ENCODE results near the gene CFAP65. TPM values are rescaled to one million over a fixed set of nuclear protein-coding genes. Genes with fewer than 3 reads are reported as not detected.

Gene CFAP65
- polyA plus RNA-seq, 1 donor (not counting 4 experiments of a cell fraction or from before 2014, with no cell fraction given): not detected

DNA sequence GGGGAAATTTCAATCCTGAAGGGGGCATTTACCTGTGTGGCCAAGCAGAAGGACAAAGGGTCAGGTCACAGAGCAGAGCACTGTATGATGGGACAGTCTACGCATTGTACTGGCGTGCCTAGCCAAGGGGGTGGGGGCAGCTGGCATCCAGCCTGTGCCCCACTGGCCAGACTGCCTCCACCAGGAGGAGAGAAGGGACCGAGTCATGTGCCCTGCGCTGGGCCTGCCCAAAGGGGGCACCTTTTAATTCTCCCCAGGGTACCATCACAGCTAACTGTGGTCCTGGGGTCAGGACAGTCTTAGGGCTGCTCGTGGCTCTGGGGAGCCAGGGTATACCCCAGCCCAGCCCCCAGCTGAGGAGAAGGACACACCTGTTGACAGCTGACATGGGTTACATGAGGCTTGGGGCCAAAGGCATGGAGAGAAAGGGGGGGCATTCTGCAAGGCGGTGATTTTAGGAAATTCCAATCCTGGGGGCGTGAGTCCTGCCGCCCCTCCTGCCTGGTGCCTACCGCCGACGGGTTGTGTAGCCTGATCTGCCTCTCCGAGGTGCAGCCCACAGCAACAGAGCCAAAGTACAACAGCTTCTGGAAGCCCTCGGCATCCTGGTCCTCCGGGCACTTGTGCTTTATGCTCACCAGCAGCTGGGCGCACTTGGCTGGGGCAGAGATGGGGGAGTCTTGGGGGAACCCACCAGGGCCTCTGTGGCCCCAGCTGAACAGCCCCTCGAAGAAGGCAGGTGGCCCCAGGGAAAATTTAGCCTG, 11.0 kb downstream of the CFAP65 start:
- H3K27me3 ChIP-seq (ENCODE audit: control insufficient read depth, extremely low read depth, insufficient read depth, low read length): peaks cover 15% of the 10 kb centered on the region

DNA sequence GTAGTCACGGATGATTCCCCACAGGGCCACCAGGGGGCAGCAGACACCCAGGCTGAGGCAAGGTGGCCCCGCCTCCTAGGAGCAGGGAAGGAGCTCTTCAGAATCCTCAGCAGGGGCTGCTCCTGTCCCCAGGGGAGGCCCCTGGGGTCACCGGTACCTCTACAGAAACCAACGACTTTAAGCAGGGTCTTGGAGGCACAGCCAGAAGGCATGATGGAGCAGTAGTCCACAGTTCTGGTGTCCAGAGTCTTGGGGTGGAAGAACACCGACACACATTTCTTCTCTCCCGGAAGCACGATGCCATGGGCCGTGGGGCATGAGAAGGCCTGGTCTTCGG, 11.5 kb downstream of the CFAP65 start:
- Histone ChIP-seq H3K9ac (ENCODE audit: control insufficient read depth, extremely low read depth, insufficient read depth, low read length) (no peak overlapping the region), H3K9me1 (ENCODE audit: control insufficient read depth, extremely low read depth, insufficient read depth, low read length) (no peaks in the 10 kb centered on the region), H3K4me3 (ENCODE audit: control insufficient read depth in 2 of 3, extremely low read depth in 1 of 3, insufficient read depth in 2 of 3, low read depth in 1 of 3, low read length in 3 of 3) (no peak overlapping the region), H3K27me3 (ENCODE audit: control insufficient read depth, extremely low read depth, insufficient read depth, low read length) (peaks cover 18% of the 10 kb centered on the region), H2AFZ (ENCODE audit: control insufficient read depth, low read length) (no peak overlapping the region), H3K36me3 (ENCODE audit: control insufficient read depth in 2 of 2, extremely low read depth in 1 of 2, insufficient read depth in 2 of 2, low read length in 2 of 2) (no peaks in the 10 kb centered on the region), H3K79me2 (ENCODE audit: control insufficient read depth, insufficient read depth, low read length) (no peaks in the 10 kb centered on the region), H3K4me2 (ENCODE audit: control insufficient read depth, extremely low read depth, insufficient read depth, low read depth, low read length) (no peak overlapping the region), H3K4me1 (ENCODE audit: control insufficient read depth, extremely low read depth, insufficient read depth, low read length) (no peaks in the 10 kb centered on the region), H3K27ac (ENCODE audit: control insufficient read depth, insufficient read depth, low read length) (no peak overlapping the region), H4K20me1 (ENCODE audit: control insufficient read depth, extremely low read depth, insufficient read depth, low read length) (no peaks in the 10 kb centered on the region), H3K9me3 (ENCODE audit: control insufficient read depth, low read depth, low read length) (no peaks in the 10 kb centered on the region)
- DNase-seq (ENCODE audit: low read depth, low spot score): peak; percentile 45
- peak; percentile 86 for FAIRE-seq
- no peak for TF ChIP-seq EZH2 (IDR thresholded peaks at IDR 0.05; ENCODE audit: low read length)
- peak; percentile 92 to 98 (median 97) for TF ChIP-seq CTCF (optimal IDR thresholded peaks at IDR 0.05 in 1 of 3, IDR thresholded peaks at IDR 0.05 in 1 of 3, conservative IDR thresholded peaks at IDR 0.05 in 1 of 3; ENCODE audit: extremely low read depth in 1 of 3, insufficient read depth in 2 of 3, low read length in 3 of 3)
- dilution Hi-C loops (cut with MboI; ENCODE audit: extremely low pct_ligation_motif_present, low sequenced_read_pairs): no loop called here

More for the DNA sequence above, 11.0 kb downstream of the CFAP65 start:
- Histone ChIP-seq H3K27ac (ENCODE audit: control insufficient read depth, insufficient read depth, low read length) (no peak overlapping the region), H2AFZ (ENCODE audit: control insufficient read depth, low read length) (no peak overlapping the region), H3K4me2 (ENCODE audit: control insufficient read depth, extremely low read depth, insufficient read depth, low read depth, low read length) (no peak overlapping the region), H3K4me1 (ENCODE audit: control insufficient read depth, extremely low read depth, insufficient read depth, low read length) (no peaks in the 10 kb centered on the region), H3K9me3 (ENCODE audit: control insufficient read depth, low read depth, low read length) (no peaks in the 10 kb centered on the region), H3K79me2 (ENCODE audit: control insufficient read depth, insufficient read depth, low read length) (no peaks in the 10 kb centered on the region), H3K36me3 (ENCODE audit: control insufficient read depth in 2 of 2, extremely low read depth in 1 of 2, insufficient read depth in 2 of 2, low read length in 2 of 2) (no peaks in the 10 kb centered on the region), H3K9ac (ENCODE audit: control insufficient read depth, extremely low read depth, insufficient read depth, low read length) (no peak overlapping the region), H4K20me1 (ENCODE audit: control insufficient read depth, extremely low read depth, insufficient read depth, low read length) (no peaks in the 10 kb centered on the region), H3K9me1 (ENCODE audit: control insufficient read depth, extremely low read depth, insufficient read depth, low read length) (no peaks in the 10 kb centered on the region), H3K4me3 (ENCODE audit: control insufficient read depth in 2 of 3, extremely low read depth in 1 of 3, insufficient read depth in 2 of 3, low read depth in 1 of 3, low read length in 3 of 3) (no peak overlapping the region)
- TF ChIP-seq EZH2 (IDR thresholded peaks at IDR 0.05; ENCODE audit: low read length): no peak
- DNase-seq (ENCODE audit: low read depth, low spot score) (no peak), FAIRE-seq (no peak)
- dilution Hi-C loops (cut with MboI; ENCODE audit: extremely low pct_ligation_motif_present, low sequenced_read_pairs): no loop called here

Data from keratinocyte (primary cell).